Gastroesophageal sphincter (tissue), 3 donors: ENCODE data around the gene MUC22.

ENCODE experiments used
- POLR2A ChIP-seq, 2 donors: fragments of 450-650 bp; IDR thresholded peaks; one replicate each; pipeline ENCODE4 v1.6.1; 2017; ENCODE audit warnings: antibody characterized with exemption in 2 of 2, mild to moderate bottlenecking in 2 of 2, moderate library complexity in 1 of 2
- TF ChIP-seq, protein P1 (sequence below), 4 experiments: fragments of 200-600 bp in 2 of 4; fragments of 450-650 bp in 2 of 4; sonication (generic) in 1 of 4; IDR thresholded peaks; one replicate each; pipeline ENCODE4 v1.5.1; 2017 to 2019; ENCODE audit warnings: antibody characterized with exemption in 4 of 4, mild to moderate bottlenecking in 2 of 4, moderate library complexity in 2 of 4

GRCh38 chr6:31053873-31054272 lies 43.6 kb downstream of the MUC22 start:
- TF ChIP-seq, protein P1, sequence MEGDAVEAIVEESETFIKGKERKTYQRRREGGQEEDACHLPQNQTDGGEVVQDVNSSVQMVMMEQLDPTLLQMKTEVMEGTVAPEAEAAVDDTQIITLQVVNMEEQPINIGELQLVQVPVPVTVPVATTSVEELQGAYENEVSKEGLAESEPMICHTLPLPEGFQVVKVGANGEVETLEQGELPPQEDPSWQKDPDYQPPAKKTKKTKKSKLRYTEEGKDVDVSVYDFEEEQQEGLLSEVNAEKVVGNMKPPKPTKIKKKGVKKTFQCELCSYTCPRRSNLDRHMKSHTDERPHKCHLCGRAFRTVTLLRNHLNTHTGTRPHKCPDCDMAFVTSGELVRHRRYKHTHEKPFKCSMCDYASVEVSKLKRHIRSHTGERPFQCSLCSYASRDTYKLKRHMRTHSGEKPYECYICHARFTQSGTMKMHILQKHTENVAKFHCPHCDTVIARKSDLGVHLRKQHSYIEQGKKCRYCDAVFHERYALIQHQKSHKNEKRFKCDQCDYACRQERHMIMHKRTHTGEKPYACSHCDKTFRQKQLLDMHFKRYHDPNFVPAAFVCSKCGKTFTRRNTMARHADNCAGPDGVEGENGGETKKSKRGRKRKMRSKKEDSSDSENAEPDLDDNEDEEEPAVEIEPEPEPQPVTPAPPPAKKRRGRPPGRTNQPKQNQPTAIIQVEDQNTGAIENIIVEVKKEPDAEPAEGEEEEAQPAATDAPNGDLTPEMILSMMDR (IDR thresholded peaks at IDR 0.05): no peak
- TF ChIP-seq POLR2A (IDR thresholded peaks at IDR 0.05): no peak
